ENCODE results near the gene FARS2. TPM values are rescaled to one million over a fixed set of nuclear protein-coding genes. Genes with fewer than 3 reads are reported as not detected.

Gene FARS2
- total RNA-seq, 1 experiment from 2014 or later: 13.8 TPM

- no peak overlapping the region for H3K27ac ChIP-seq (ENCODE audit: low read depth, low read length)
- no TSS peak for BruUV-seq (replicated peaks)
- TF ChIP-seq CEBPB (IDR thresholded peaks at IDR 0.05; ENCODE audit: low read depth) (no peak), SIN3A (IDR thresholded peaks at IDR 0.05; ENCODE audit: low read depth) (no peak), TCF7L2 (IDR thresholded peaks at IDR 0.05; ENCODE audit: borderline replicate concordance, extremely low read depth, insufficient read depth, insufficient read length) (no peak), EZH2phosphoT487 (IDR thresholded peaks at IDR 0.05; ENCODE audit: borderline replicate concordance) (no peak), SP1 (IDR thresholded peaks at IDR 0.05; ENCODE audit: low read depth) (no peak), YY1 (IDR thresholded peaks at IDR 0.05; ENCODE audit: extremely low read depth, insufficient replicate concordance, low read depth, low read length) (no peak), ZNF274 (IDR thresholded peaks at IDR 0.05; ENCODE audit: low read depth, low read length) (no peak), CTCF (IDR thresholded peaks at IDR 0.05 in 2 of 3, conservative IDR thresholded peaks at IDR 0.05 in 1 of 3; ENCODE audit: borderline replicate concordance in 1 of 3, insufficient read depth in 1 of 3, low read depth in 2 of 3, low read length in 2 of 3) (no peak), MAX (IDR thresholded peaks at IDR 0.05) (no peak), POLR2AphosphoS5 (IDR thresholded peaks at IDR 0.05; ENCODE audit: low read depth, low read length) (no peak)
- ChIA-PET CTCF (no interaction called here), POLR2A (no interaction called here), RAD21 (ENCODE audit: low non-redundant PET in 1 of 2, low total read pairs in 2 of 2, uncharacterized antibody in 2 of 2, unreplicated experiment in 2 of 2) (no interaction called here)
- no peaks in the 10 kb centered on the region for H3K9me2 ChIP-seq (ENCODE audit: insufficient read depth)
- H3K79me2 ChIP-seq (ENCODE audit: insufficient read depth, low read length): no peaks in the 10 kb centered on the region
- intact Hi-C loops (cut with micrococcal nuclease): no loop called here
- no peaks in the 10 kb centered on the region for H4K20me1 ChIP-seq (ENCODE audit: insufficient read depth)
- no peaks in the 10 kb centered on the region for H3K4me1 ChIP-seq (ENCODE audit: control insufficient read depth in 1 of 2, insufficient read depth in 2 of 2, low read length in 2 of 2)
- H2AFZ ChIP-seq (ENCODE audit: low read depth, low read length, poor library complexity, severe bottlenecking): no peak overlapping the region
- no peak overlapping the region for H3K9ac ChIP-seq (ENCODE audit: low read length)
- H3K27me3 ChIP-seq (ENCODE audit: insufficient read depth, low read length): no peaks in the 10 kb centered on the region
- H3K36me3 ChIP-seq (ENCODE audit: control insufficient read depth in 1 of 2, insufficient read depth in 2 of 2, low read length in 2 of 2): no peaks in the 10 kb centered on the region
- DNase-seq (ENCODE audit: low read depth, low spot score): no peak
- ATAC-seq: no peak
- H3K9me3 ChIP-seq (ENCODE audit: control insufficient read depth in 1 of 2, insufficient read depth in 1 of 2, low read depth in 1 of 2, low read length in 2 of 2): no peaks in the 10 kb centered on the region
- H3K4me3 ChIP-seq (replicated peaks in 1 of 2; ENCODE audit: low read depth in 1 of 2, low read length in 2 of 2): no peak overlapping the region
- no peak overlapping the region for H3K4me2 ChIP-seq (ENCODE audit: low read length)
Observed at GRCh38 chr6:5778317-5778857, 517.1 kb downstream of the FARS2 start.

Measured in HCT116 (cell line).